Coronary artery (tissue), 2 donors: ENCODE measurements around the gene SLC25A47.

Source experiments
- DNase-seq: peaks from one replicate; pipeline ENCODE4 v3.0.0-alpha.2; 2017; ENCODE audit warnings: low spot score
- H3K27ac ChIP-seq, 2 donors: fragments of 200-600 bp; sonication (generic); one replicate each; pipeline ENCODE4 v1.5.1; 2016 to 2019
- H3K4me3 ChIP-seq: fragments of 200-600 bp; sonication (generic); 2 replicates; pipeline ENCODE4 v1.5.1; 2016; ENCODE audit warnings: mild to moderate bottlenecking, moderate library complexity
- TF ChIP-seq, protein P1 (sequence below): fragments of 200-600 bp; sonication (generic); IDR thresholded peaks from one replicate; pipeline ENCODE4 v1.5.1; 2019; ENCODE audit warnings: antibody characterized with exemption

The SLC25A47 gene

GRCh38 chr14:100330388-100330931 is 7.3 kb downstream of the SLC25A47 start:
- Histone ChIP-seq H3K27ac (no peak overlapping the region), H3K4me3 (no peak overlapping the region)
- TF ChIP-seq, protein P1, sequence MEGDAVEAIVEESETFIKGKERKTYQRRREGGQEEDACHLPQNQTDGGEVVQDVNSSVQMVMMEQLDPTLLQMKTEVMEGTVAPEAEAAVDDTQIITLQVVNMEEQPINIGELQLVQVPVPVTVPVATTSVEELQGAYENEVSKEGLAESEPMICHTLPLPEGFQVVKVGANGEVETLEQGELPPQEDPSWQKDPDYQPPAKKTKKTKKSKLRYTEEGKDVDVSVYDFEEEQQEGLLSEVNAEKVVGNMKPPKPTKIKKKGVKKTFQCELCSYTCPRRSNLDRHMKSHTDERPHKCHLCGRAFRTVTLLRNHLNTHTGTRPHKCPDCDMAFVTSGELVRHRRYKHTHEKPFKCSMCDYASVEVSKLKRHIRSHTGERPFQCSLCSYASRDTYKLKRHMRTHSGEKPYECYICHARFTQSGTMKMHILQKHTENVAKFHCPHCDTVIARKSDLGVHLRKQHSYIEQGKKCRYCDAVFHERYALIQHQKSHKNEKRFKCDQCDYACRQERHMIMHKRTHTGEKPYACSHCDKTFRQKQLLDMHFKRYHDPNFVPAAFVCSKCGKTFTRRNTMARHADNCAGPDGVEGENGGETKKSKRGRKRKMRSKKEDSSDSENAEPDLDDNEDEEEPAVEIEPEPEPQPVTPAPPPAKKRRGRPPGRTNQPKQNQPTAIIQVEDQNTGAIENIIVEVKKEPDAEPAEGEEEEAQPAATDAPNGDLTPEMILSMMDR, result no peak
- DNase-seq, result no peak

- no peak for DNase-seq
- TF ChIP-seq, protein P1, result no peak
- Histone ChIP-seq H3K27ac (no peak overlapping the region), H3K4me3 (no peak overlapping the region)
Observed at GRCh38 chr14:100332071-100332639, 9.0 kb downstream of the SLC25A47 start.

GRCh38 chr14:100332797-100333196 is 9.7 kb downstream of the SLC25A47 start:
- Histone ChIP-seq H3K4me3 (no peak overlapping the region), H3K27ac (no peak overlapping the region)
- DNase-seq, result no peak
- TF ChIP-seq, protein P1, result no peak

GRCh38 chr14:100333311-100333710 is 10.2 kb downstream of the SLC25A47 start:
- TF ChIP-seq, protein P1, result no peak
- no peak overlapping the region for H3K27ac ChIP-seq
- H3K4me3 ChIP-seq, result no peak overlapping the region
- no peak for DNase-seq

GRCh38 chr14:100333827-100334226 is 10.7 kb downstream of the SLC25A47 start:
- H3K27ac ChIP-seq, result no peak overlapping the region
- TF ChIP-seq, protein P1, result no peak
- no peak overlapping the region for H3K4me3 ChIP-seq
- no peak for DNase-seq

- DNase-seq, result no peak
- Histone ChIP-seq H3K27ac (no peak overlapping the region), H3K4me3 (no peak overlapping the region)
- TF ChIP-seq, protein P1, result no peak
Observed at GRCh38 chr14:100334904-100335303, 11.8 kb downstream of the SLC25A47 start.
